DMS153 (cell line): ENCODE measurements around the gene IL1A.
"Not testable (repeated sequence)": the region's sequence is repeated elsewhere in the genome, so short reads cannot be mapped to it uniquely, and the experiment has no call there.

Experiments used
- DNase-seq: peaks from one replicate; lab custom pipeline; 2025; lab: John Stamatoyannopoulos, UW

IL1A gene

GRCh38 chr2:112784199-112785189 is at the start of gene IL1A:
IL1A (minus strand) TSS chr2:112784493; CDS start chr2:112783770, 723 bp downstream.
- no peak for DNase-seq

- DNase-seq: no peak
These were observed 49.7 kb upstream of the IL1A start for GRCh38 chr2:112833976-112834375.

DNA sequence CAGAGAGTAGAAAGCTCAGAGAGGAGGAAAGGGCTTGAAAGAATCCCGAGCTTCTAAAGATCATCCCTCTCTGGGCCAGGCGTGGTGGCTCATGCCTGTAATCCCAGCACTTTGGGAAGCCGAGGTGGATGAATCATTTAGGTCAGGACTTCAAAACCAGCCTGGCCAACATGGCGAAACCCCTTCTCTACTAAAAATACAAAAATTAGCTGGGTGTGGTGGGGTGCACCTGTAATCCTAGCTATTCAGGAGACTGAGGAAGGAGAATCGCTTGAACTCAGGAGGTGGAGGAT is 49.3 kb upstream of the IL1A start:
- DNase-seq: not testable (repeated sequence)

- DNase-seq: no peak
These were observed 48.7 kb upstream of the IL1A start for GRCh38 chr2:112832841-112833638.

- no peak for DNase-seq
These were observed 47.9 kb upstream of the IL1A start for GRCh38 chr2:112831946-112832840.

DNA sequence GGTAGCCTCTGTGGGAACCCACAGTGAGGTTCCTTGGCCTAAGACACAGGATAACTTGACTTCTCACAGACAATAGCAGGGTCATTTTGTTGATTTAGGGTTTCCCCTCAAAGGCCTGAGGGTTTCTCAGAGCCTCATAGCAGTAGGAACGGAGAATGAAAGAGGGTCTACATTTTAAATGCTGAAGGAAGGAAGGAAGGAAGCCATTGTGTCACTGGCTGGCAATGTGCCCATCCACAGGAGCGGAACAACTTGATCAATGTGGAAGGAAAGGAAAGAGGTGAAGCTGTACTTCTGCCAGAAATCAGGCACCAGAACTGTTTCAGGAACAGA is 47.2 kb upstream of the IL1A start:
- no peak for DNase-seq

DNA sequence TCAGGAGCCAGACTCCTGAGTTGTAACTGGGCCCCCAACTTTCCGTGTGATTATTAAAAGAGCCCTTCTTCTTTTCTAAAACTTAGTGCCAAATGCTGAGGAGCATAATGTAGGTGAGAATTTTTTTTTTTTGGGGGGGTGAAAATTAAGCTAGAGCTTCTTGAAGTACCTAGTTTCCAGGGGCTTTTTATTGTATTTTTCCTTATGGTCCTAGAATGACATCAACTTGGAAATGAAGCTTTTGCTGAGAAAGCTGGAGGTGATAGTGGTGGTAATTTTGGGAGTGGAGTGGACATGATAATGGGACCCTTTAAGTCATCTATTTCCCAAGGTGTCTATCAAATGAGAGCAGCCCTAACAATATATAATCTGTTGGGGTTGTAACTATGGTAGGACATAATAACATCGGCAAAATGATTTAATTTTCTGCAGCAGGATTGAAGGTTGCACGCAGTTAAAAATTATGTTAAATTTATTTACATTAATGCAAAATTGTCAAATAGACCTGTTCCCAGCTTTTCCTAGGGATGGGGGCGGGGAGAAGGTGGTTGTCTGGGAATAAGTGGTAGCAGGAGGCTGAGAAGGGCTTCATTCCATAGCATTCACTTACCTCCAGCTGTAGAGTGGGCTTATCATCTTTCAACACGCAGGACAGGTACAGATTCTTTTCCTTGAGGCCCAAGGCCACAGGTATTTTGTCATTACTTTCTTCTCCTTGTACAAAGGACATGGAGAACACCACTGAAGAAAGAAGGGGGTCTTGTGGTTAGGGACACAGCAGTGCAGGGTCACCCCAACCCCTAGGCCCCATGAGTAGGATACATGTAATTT is 46.6 kb upstream of the IL1A start:
- DNase-seq: no peak

DNA sequence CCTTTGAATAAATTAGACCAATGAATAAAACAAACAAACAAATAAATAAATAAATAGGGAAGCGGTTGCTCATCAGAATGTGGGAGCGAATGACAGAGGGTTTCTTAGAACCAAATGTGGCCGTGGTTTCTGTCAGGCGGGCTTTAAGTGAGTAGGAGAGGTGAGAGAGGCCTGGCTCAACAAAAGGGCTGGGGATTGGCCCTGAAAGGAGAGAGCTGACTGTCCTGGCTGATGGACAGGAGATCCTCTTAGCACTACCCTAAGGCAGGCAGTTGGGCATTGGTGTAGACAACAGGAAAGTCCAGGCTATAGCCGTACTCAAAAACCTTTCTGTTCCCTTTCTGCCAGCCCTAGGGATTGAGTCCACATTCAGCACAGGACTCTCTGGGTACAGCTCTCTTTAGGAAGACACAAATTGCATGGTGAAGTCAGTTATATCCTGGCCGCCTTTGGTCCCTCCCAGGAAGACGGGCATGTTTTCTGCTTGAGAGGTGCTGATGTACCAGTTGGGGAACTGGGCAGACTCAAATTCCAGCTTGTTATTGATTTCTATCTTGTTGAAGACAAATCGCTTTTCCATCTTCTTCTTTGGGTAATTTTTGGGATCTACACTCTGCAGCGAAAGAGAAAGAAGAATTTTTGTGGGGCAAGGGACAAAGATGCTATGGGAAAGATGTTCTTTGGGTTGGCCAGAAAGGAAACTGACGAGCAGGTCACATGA is 45.8 kb upstream of the IL1A start:
- no peak for DNase-seq

DNA sequence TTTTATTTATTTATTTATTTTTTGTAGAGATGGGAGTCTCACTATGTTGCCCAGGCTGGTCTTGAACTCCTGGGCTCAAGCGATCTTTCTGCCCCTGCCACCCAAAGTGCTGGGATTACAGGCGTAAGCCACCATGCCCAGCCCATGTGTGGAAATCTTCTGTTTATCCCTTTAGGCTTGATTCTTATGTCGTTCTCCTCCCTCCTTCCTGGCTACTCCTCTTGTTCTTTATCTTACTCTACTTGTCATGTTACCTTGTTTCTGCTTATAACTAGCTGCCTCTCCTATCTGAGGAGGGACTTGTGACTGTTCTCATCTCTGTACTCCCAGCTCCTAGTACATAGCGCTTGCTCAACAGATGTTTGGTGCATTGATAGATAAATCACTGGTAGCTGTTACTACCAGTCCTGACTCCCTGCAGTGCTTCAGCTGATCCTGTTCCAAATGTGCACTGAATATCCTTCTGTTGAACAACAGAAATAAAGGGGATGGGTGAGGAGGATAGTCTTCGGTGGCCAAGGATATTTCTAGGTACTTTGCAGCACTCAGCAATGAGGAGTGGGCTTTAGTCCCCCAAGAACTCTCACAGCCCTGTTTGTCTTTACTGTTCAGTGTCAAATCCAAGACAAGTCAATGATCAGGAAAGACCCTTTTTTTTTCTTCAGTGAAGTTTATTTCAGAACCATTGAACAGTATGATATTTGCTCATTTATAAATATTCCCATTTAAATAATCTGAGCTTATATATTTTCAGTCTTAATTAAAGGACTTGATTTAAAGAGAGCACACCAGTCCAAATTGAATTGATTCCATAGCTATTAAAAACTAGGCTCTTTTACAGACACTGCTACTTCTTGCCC is 45.0 kb upstream of the IL1A start:
- DNase-seq: no peak

DNA sequence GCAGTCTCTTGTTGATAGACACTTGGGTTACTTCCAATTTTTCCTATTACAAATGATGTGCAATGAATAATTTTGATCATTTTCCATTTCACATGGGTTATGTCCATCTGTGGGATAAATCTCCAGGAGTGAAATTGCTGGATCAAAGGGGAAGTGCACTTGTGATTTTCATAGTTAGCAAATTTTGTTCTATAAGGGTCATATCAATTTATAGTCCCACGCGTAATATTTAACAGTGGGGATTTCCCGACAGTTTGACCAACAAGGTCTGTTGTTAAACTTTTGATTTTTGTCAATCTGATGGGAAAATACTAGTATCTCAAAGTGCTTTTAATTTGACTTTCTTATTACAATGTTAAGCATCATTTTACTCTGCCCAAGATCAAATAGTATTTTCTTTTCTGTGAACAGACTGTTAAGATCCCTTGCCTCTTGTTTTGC is 44.0 kb upstream of the IL1A start:
- DNase-seq: no peak

DNA sequence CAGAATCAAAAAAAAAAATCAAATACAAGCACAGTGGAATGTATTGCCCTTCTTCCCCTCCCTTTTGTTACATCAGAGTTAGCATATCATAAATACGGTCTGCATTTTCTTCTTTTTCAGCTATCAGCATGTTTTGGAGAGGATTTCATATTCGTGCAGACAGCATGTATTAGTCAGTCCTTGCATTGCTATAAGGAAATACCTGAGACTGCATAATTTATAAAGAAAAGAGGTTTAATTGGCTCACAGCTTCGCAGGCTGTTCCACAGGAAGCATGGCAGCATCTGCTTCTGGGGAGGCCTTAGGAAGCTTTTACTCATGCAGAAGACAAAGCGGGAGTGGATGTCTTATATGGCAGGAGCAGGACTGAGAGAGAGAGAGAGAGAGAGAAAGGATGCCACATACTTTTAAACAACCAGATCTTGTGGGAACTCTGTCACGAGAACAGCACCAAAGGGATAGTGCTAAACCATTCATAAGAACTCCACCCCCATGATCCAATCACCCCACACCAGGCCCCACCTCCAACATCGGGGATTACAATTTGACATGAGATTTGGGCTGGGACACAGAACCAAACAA is 43.4 kb upstream of the IL1A start:
- no peak for DNase-seq

GRCh38 chr2:112827009-112827408 is 42.7 kb upstream of the IL1A start:
- no peak for DNase-seq

- no peak for DNase-seq
These were observed 41.4 kb upstream of the IL1A start for GRCh38 chr2:112825706-112826105.

DNA sequence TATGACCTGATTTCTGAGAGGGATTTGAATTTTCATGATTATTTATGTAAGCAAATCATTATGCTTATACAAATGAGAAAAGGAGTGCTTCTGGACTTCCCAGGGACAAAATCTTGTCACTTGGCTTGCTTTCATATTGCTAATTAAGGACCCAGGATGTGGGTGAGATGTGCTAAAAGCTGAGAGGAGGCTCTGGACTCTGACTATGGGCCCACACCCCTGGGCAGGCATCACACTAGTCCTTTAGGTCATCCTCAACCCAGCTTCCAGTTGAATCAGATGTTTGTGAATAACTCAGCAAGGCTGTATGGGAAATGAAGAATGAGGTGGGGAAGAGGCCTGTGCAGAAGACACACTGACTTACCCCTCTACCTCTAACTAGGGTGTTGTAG is 40.4 kb upstream of the IL1A start:
- no peak for DNase-seq

DNA sequence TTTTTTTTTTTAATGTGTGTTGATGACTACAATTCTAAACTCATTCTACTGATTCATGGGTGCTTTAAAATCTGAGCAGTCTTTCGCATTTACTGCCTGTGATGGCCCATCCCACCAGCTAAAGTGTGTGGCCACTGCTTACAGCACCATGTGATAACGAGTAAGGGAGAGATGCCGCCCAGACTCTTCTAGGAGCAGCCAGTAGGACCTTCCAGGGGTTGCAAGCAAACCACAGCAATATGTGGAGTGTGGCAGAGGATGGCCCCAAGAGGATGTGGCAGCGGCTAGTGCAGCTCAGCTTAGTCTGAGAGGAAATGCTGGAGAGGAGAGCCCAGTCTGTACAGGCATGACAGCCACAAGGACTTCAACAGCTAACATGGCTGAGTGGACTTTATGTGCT is 37.4 kb upstream of the IL1A start:
- DNase-seq: no peak

- DNase-seq: no peak
These were observed 36.8 kb upstream of the IL1A start for GRCh38 chr2:112821142-112821541.

DNA sequence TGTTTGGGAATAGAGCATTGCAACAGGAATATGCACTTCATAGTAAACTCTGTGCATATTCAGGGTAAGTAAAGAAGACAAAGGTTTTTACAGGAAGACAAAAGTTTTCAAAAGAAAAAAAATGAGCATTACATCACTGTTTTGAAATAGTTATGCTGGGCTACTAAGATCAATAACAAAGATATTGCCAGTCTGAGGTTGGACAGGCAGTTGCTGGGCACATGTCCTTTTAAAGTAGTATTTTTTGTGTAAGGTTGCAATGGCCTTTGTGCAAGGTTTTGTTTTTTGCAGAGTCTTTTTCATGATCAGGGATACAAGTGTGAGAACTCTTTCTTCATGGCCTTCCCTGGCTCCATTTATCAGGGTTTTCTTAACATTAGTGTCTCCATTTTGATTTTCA is 36.0 kb upstream of the IL1A start:
- DNase-seq: no peak

GRCh38 chr2:112819081-112819480 is 34.8 kb upstream of the IL1A start:
- DNase-seq: no peak
